Fibroblast of lung (primary cell): Measurements from ENCODE around the gene TPM4.

Experiments used
- EZH2 ChIP-seq: IDR thresholded peaks from 2 replicates; pipeline ENCODE4 v1.5.1; 2012; ENCODE audit warnings: low read length, control low read depth, mild to moderate bottlenecking; ENCODE audit errors: missing control alignments
- TF ChIP-seq, protein P1 (sequence below), 2 donors: IDR thresholded peaks in 1 of 2; conservative IDR thresholded peaks in 1 of 2; 1 replicate in 1 of 2; 2 replicates in 1 of 2; pipeline ENCODE4 v1.5.1; 2011 to 2012; ENCODE audit warnings: low read length in 2 of 2, control low read depth in 1 of 2, inconsistent platforms in 1 of 2, low read depth in 1 of 2, mild to moderate bottlenecking in 1 of 2

DNA sequence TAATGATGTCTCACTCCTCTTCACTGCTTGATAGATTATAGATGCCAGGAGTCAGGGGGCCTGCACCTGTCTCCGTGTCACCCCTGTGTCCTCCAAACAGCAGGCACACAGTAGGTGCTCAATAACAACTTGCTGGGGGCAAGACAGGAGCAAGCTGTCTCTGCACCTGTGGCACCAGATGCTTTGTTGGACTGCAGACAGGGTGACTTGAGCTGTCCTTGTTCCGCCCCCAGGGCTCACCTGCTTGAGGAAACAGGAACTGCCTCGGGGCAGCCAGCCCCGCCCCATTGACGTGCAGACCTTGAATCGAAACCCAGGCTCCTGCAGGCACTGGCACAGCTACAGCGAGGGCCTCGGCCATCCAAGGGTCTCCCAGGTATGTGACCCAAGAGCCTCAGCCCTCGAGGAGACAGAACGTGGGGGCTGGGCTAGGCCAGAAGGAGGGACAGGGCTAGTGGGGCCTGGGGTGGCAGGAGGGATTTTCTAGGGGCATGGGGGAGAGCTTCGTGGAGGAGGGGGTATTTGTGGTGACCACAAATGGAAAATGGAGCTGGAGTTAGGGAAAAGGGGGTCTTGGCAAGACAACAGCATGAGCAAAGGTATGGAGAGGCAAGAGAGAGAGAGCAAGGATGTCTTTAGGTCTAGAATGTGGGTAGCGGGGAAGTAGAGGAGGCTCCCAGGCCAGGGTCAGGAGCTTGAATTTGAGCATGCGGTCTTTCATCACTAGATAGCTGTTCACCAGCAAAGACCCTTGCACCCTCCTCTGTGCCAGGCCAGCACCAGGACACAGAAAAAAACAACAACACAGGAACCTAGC is 67.3 kb downstream of the TPM4 start, which contains the start of gene HSH2D:
- TF ChIP-seq, protein P1, sequence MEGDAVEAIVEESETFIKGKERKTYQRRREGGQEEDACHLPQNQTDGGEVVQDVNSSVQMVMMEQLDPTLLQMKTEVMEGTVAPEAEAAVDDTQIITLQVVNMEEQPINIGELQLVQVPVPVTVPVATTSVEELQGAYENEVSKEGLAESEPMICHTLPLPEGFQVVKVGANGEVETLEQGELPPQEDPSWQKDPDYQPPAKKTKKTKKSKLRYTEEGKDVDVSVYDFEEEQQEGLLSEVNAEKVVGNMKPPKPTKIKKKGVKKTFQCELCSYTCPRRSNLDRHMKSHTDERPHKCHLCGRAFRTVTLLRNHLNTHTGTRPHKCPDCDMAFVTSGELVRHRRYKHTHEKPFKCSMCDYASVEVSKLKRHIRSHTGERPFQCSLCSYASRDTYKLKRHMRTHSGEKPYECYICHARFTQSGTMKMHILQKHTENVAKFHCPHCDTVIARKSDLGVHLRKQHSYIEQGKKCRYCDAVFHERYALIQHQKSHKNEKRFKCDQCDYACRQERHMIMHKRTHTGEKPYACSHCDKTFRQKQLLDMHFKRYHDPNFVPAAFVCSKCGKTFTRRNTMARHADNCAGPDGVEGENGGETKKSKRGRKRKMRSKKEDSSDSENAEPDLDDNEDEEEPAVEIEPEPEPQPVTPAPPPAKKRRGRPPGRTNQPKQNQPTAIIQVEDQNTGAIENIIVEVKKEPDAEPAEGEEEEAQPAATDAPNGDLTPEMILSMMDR (conservative IDR thresholded peaks at IDR 0.05 in 1 of 2, IDR thresholded peaks at IDR 0.05 in 1 of 2; ENCODE audit: low read depth in 1 of 2, low read length in 2 of 2), result no peak
- no peak for TF ChIP-seq EZH2
